NCI-H146 (cell line): Measurements from ENCODE around the gene PLA2G12A.
"Not testable (repeated sequence)": the region's sequence is repeated elsewhere in the genome, so short reads cannot be mapped to it uniquely, and the experiment has no call there.

Source experiments
- DNase-seq: peaks from one replicate; lab custom pipeline; 2025; lab: John Stamatoyannopoulos, UW

Gene PLA2G12A

DNA sequence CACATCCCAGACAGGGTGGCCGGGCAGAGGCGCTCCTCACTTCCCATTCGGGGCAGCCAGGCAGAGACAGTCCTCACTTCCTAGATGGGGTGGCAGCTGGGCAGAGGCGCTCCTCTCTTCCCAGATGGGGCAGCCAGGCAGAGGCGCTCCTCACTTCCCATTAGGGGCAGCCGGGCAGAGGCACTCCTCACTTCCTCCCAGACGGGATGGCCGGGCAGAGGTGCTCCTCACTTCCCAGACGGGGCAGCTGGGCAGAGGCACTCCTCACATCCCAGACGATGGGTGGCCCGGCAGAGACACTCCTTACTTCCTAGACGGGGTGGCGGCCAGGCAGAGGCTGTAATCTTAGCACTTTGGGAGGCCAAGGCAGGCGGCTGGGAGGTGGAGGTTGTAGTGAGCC is 50.9 kb downstream of the PLA2G12A start:
- not testable (repeated sequence) for DNase-seq

DNA sequence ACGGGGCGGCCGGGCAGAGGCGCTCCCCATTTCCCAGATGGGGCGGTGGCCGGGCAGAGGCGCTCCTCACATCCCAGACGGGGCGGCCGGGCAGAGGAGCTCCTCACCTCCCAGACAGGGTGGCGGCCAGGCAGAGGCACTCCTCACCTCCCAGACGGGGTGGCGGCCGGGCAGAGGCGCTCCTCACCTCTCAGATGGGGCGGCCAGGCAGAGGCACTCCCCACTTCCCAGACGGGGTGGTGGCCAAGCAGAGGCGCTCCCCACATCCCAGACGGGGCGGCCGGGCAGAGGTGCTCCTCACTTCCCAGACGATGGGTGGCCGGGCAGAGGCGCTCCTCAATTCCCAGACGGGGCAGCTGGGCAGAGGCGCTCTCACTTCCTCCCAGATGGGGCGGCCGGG is 51.4 kb downstream of the PLA2G12A start:
- not testable (repeated sequence) for DNase-seq

DNA sequence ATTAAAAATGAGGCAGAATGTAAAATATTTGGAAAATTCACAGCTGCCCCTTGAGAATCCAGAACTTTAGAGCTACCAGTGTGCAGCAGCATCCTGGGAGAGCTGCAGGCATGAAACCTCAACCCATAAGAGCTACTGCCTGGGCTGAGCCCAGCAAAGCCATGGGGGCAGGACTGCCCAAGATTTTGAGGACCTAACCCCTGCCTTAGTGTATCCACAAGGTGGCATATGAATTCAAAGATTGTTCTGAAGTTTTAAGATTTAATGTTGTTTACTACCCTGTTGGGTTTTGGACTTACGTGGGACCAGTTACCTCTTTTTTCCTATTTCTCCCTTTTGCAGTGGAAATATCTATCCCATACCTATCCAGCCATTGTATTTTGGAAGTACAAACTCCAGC is 53.0 kb downstream of the PLA2G12A start:
- DNase-seq = no peak

DNA sequence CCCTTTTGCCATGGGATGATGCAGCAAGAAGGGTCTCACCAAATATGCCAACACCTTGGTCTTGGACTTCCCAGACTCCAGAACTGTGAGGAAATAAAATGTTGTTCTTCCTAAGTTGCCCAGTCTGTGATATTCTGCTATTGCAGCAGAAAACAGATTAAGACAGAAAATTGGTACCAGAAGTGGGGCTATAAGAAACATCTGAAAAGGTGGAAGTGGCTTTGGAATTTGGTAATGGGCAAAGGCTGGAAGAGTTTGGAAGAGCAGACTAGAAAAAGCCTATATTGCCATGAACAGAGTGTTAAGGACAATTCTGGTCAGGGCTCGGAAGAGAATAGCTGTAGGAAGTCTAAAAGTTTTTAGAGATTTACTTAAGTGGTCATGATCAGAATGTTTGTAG is 54.0 kb downstream of the PLA2G12A start:
- DNase-seq = no peak

DNA sequence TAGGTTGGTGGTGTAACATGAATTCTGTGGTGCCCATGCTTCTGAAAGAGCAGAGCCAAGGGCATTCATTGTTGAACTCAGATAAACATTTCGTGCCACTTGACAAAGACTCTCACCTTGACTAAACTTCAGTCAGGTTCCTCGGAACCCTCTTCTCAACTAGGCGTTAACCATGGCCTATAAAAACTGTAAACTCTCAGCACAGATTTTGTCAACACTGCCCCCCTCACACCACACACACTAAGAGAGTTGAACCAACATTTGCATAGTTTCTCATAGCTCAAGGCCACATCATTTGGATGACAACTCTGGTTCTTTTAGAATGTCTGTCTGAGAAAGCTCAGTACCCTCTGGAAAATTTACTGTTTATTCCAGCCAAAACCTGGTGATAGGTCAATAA is 54.7 kb downstream of the PLA2G12A start:
- DNase-seq = no peak

DNA sequence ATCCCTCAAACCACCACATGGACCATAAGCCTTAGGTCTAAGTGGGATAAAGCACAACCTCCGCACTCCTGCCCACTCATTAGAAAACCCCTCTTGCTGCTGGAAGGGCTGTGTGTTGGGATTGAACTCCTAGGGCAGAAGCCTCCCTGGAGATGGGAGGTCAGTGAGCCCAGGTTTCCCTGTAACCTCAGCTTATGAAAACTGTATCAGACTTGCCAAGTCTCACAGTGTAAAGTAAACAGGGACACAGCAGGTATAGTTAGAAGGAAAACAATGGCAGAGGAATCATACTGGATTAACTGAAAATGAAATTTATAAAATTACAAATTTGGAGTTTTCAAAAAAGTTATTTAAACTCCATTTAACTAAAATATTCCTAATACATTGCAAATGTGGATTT is 56.6 kb downstream of the PLA2G12A start:
- no peak for DNase-seq

DNA sequence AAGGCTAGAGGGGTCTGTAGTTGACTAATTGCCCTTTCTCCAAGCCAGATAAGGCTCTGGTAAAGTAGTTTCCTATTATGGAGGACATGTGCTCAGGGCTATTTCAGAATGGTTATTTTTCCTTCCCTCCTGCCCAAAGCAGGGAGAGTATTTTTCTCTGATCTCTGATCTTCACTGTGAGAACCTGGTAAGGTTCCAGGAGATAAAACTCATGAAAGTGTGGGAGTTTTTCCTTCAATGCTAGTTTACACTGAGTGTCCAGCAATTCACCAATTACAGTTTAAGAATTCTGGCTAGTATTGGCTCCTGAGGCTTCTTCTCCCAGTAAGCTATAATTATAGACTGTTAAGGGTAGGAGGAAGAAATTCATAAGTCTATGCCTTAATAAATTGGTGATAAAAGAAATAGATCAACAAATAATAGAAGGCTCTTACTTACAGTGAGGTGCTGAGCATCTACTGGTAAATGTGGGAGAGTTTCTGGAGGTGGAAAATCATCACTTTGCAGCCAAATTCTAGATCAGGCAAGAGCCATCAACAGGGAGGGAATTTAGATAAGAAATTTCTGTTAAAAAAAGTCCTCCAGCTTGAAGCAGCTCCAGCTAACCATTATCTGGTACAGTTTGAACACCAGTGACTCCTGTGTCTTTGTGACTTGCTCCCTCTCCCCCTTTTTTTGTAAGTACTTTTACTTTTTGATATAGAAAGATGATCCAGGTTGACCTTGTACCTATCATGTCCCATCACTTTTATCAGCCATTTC is 57.5 kb downstream of the PLA2G12A start:
- DNase-seq = no peak

DNA sequence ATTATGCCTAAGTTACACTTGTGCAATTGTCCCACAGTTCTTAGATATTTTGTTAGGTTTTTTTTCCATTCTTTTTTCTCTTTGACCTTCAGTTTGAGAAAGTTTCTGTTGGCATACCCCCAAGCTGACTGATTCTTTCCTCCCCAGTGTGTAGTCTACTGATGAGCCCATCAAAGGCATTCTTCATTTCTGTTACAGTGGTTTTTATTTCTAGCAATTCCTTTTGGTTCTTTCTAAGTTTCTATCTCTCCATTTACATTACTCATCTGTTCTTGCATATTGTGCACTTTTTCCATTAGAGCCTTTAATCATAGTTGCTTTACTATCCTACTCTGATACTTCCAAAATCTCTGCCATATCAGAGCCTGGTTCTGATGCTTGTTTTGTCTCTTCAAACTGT is 58.5 kb downstream of the PLA2G12A start:
- no peak for DNase-seq

DNA sequence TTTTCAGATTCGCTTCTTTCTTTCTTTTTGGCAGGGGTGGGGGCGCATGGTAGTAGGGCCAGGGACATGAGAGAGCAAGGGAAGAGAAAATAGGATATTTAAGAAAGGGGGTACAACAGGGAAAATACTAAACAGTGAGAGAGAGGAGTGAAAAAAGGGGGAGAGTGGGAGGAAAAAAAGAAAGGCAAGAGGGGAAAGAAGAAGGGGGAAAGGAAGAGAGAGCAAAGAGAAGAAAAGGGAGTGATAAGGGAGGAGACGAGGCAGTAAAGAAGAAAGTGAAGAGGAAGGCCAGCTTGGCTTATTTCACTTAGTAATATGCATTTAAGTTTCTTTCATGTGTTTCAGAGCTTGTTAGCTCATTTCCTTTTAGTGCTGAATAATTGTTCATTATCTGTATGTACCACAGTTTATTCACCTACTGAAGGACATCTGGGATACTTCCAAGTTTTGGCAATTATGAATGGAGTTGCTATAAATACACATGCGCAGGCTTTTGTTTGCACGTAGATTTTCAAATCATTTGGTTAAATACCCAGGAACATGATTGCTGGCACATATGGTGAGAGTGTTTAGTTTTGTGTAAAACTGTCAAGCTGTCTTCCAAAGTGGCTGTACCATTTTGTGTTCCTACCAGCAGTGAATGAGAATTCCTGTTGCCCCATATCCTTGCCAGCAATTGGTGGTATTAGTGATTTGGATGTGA is 63.9 kb downstream of the PLA2G12A start:
- DNase-seq = no peak

DNA sequence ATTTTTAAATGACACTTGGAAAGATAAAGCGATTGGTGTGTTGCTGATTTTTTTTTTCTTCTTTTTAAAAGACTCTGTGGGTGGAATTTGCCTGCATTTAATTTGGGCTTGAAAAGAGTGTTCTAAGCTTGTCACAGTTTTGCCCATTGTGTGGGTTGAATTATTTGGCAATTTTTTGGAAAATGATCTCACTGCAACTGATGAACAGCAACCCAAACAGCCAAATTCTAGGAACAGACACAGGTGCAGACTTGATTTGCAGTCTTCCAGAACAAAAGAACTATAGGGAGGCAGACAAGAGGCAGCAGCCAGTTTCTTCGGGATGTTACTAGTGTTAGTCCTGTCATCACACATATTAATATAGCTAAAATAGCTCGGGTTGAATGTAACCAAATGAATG is 67.1 kb downstream of the PLA2G12A start:
- no peak for DNase-seq

DNA sequence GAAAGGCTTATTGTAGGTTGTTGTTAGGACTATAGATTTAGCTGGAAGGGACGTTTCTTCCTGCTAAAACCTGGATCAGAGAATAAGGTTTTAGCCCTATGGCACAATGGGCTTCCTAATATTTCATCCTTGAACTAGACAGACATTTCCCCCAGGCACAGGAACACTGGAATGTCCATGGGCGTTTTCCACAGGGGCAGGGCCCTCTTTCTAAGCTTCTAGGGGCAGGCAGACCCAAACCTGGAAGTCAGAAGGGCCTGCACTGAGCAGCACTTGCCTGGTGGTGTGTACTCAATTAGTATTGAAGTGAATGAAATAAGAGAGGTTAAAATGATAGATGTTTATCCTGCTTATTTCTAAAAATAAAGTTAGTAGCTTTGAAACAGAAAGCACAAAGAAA is 67.8 kb downstream of the PLA2G12A start:
- DNase-seq = no peak
